NCI-H526 (cell line): ENCODE measurements around the gene TAF8.
A peak's percentile ranks its signal among the peaks of the same experiment; 100 is the strongest.
"Not testable (repeated sequence)": the region's sequence is repeated elsewhere in the genome, so short reads cannot be mapped to it uniquely, and the experiment has no call there.

ENCODE experiments used
- DNase-seq, 2 experiments: peaks; one replicate each; lab custom pipeline; 2025; lab: John Stamatoyannopoulos, UW

The TAF8 gene, protein sequence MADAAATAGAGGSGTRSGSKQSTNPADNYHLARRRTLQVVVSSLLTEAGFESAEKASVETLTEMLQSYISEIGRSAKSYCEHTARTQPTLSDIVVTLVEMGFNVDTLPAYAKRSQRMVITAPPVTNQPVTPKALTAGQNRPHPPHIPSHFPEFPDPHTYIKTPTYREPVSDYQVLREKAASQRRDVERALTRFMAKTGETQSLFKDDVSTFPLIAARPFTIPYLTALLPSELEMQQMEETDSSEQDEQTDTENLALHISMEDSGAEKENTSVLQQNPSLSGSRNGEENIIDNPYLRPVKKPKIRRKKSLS

DNA sequence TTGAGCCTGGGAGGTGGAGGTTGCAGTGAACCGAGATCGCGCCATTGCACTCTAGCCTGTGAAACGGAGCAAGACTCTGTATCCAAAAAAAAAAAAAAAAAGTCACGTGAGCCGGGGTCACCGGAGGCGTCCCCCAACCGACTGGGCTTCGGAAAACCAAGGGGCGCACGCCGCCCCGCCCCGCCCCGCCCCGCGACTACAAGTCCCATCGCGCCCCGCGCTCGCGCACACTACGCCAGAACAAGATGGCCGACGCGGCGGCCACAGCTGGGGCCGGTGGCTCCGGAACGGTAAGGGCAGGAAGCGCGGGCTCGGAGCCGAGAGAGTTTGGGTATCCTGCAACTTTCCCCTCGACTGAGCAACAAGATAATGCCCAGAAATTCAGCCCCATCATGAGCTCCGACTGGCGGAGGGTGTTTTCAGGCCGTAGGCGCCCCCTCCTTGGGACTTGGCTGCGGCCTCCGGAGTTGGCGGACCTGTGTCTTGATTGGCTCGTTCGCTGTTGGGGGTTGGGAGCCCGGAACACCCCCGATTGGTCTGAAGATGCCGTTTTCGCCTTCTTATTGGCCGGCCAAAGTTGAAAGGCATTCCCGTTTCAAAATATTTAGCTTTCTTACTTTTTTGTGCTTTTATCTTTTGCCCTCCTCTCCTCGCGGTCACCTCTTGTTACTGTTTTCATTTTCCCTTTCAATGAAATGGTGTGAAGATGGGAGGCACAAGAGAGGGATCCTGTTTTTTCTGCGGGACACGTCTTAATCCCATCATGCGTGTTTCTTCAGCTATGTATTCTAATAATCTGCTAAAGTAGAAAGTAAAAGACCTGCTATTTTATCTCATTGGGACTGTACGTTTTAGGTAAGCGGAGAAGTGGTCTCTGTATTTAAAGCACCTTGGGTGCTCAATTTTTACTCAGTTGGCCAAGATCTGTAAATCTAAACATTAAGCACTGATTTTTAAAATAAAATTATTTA is at the start of gene TAF8:
TAF8 (plus strand) TSS at position 228 of the 971 bp plus-strand sequence; CDS start at position 246, 18 bp downstream.
- DNase-seq, result peak; percentile 80 to 92

DNA sequence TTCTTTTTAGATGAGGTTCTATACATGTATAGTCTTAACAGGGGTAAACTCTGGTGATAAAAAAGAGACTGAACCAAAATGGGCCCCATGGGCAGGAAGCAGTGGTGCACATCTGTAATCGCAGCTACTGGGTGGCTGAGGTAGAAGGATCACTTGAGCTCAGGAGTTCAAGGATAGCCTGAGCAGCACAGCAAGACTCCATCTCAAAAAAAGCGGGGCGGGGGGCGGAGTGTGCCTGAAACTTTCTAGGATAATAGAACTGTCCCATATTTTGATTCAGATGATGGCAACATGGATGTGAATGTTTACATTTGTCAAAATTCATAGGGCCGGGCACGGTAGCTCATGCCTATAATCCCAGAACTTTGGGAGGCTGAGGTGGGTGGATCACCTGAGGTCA is 48.8 kb upstream of the TAF8 start:
- DNase-seq, result no peak

DNA sequence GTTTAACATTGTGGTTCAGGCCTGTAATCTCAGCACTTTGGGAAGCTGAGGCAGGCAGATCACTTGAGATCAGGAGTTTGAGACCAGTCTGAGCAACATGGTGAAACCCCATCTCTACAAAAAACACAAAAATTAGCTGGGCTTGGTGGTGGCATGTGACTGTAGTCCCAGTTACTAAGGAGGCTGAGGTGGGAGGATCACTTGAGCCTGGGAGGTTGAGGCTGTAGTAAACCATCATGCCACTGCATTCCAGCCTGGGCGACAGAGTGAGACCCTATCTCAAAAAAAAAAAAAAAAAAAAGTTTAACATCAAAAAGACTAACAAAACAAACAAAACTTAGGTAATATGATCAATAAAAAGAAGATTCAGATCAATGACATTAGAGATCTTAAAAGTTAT is 46.7 kb upstream of the TAF8 start:
- not testable (repeated sequence) for DNase-seq

DNA sequence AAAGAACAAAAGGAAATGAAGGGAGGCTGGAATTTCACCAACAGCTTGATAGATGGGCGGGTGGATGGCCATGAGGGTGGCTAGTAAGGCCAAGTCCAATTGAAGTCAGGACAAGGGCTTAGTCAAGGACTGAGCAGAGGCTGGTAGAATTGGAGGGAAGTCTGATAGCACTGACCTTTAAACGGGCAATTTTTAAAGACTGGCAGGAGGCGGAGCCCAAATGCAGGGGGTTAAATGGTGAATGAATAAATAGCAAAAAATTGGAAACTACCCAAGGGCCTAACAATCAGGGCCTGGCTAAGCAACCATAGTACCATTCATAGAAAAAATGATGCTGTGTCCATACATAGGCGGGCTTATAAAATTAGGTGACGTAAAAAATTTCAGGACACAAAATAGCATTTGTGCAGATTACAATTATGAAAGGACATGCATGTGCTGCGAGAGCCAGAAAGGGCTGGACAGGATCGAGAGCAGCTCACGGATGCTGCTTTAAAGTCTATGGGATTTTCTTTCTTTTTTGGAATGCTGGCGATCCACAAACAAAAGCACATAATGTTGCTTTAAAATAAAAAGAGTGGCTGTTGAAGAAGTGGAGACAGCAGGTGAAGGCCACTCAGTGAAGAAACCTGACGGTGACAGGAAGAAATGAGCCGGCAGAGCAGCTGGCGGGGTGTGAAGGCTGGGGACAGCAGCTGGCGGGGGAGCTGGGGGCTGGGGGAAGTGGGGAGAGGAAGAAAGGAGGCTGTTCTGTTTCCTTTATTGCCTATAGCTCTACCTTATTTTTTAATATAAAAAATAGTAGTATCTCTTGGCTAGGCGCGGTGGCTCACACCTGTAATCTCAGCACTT is 42.8 kb upstream of the TAF8 start:
- no peak for DNase-seq

DNA sequence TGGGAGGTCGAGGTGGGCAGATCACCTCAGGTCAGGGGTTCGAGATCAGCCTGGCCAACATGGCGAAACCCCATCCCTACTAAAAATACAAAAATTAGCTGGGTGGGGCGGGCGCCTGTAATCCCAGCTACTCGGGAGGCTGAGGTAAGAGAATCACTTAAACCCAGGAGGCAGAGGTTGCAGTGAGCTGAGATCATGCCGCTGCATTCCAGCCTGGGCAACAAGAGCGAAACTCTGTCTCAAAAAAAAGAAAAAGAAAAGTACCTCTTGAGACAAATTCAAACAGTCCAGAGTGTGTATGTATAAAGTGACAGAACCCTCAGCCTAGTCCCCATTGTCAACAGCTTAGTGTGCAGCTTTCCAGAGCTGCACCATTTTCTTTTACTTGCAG is 42.2 kb upstream of the TAF8 start:
- not testable (repeated sequence) for DNase-seq

DNA sequence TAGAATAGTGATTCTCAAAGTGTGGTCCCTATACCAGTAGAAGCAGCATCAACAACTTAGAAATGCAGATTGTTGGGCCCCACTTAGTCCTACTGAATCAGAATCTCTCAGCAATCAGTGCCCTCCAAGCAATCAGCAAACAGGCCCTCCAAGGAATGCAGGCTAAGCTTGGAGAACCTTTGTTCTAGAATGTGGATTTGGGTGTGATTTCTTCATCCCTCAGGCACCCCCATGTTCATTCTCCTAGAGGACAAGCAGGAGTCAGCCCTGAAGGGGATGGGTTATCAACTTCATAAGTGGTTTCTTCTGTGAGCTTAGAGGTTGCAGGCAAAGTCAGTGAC is 40.5 kb upstream of the TAF8 start:
- DNase-seq, result no peak

DNA sequence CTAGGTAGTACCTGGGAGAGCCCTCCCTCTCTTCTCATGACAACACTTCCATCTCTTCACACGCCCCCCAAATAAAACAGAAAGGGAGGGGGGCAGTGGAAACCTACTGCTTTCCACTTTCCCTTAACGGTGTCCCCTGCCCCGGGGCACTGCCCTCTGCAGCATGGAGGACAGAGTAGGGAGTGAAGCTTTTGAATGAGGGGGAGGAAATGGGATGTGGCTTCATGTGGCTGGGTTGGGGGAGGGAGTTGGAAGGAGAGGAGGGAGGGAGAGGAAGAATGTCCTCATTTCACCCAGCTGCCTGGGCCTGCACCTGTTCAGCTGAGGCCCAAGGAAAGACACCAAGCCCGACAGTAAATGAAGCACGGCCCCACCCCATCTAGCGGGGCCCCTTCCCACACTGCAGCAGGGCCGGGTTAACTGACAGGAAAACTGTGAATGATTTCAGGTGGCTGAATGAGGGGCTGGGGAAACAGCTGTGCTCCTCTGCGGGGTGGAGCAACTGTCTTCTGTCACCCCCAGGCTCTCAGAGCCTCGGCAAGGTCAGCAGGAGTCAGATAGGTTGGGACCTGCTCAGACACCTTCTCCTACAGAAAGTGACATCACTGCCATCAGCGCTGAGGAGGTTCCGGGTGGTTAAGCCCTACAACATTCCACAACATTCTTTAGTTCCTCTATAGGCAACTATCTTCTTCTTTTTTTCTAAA is 40.0 kb upstream of the TAF8 start:
- peak; percentile 5 to 34 for DNase-seq

DNA sequence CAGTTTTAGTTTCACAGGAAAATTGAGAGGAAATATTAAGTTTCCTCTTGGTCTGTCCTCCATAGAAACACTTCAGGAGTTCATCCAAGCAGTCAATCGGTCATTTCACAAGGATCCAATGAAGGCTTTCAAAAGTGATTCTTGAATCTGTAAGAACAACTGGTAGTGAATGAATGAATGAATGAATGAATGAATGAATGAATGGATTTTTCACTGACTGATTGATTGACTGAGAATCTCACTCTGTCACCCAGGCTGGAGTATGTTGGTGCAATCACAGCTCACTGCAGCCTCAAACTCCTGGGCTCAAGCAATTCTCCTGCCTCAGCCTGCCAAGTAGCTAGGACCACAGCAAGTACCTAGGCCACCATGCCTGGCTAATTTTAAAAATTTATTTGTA is 39.4 kb upstream of the TAF8 start:
- DNase-seq, result no peak

DNA sequence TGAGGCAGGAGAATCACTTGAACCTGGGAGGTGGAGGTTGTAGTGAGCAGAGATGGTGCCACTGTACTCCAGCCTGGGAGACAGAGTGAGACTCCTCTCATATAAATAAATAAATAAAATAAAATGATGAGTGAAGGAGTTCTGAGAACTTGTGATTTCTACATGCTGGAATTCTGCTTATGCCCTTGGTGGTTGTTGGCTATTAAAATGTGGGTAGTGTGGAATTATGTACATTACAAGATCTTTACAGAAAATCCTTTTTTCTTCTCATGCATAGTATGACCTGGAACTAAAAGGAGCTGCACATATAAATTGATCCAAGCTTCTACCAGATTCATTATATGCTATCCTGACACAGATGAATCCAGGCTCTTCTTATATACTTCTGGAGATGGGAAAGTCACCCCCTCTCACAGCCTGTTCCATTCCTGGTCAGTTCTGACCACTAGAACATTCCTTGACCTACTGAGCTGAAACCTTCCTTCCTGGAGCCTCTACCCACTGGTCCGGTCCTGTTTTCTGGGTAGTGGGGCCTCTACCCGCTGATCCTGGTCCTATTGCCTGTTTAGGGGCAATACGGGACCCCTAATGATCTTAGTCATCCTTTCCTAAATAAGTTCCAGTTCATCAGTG is 37.7 kb upstream of the TAF8 start:
- no peak for DNase-seq

DNA sequence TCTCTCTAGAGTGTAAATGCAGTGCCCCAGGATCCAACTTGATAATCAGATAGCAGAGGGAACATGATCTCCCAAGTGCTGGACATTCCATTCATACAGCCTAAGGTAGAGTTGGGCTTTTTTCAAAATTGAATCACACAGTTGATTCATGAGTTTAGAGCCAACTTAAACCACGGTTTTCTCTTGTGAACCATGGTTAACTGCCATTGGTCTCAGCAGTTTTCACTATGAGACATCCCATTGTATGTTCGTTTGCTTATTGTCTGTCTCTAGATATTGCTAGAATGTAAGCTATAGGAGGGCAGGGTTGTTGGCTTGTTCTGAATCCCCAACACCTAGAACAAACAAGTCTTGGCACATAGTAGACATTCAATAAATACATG is 37.2 kb upstream of the TAF8 start:
- DNase-seq, result no peak

DNA sequence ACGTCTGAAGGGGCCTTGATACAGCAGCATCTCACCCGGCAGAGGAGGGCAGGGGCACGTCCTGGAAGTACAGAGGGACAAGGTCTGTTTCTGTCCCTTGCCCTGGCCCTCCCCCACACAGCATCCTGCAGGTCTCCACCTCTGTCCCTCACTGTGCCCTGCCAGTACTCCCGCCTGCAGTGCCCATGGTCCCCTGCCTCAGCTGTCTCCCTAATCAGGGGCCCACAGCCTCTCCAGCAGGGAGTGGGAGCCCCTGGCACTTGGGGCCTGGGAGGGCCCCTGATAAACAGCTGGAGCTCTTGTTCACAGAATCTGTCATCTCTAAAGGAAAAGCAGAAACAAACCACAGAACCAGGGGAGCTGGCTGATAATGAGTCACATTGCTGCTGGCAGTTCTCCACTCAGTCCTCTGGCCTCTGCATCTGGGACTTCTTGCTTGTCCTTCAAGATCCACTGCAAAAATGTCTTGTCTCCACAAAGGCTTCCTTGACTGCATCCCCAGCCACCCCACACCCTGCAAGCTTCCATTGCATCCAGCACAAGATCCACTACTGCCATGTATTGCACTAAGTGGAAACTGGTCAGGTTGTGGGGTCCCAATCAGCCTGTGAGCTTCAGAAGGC is 33.2 kb upstream of the TAF8 start:
- no peak for DNase-seq

DNA sequence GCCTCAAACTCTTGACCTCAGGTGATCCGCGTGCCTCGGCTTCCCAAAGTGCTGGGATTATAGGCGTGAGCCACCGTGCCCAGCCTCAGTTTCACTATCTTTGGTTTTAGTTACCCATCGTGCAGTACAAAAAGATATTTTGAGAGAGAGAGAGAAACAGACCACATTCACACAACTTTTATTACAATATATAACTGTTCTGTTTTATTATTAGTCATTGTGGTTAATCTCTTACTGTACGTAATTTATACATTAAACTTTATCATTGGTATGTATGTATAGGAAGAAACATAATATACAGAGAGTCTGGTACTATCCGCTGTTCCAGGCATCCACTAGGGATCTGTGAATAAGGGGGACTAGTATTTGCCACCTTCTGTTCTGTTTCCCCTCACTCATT is 29.4 kb upstream of the TAF8 start:
- DNase-seq, result no peak

DNA sequence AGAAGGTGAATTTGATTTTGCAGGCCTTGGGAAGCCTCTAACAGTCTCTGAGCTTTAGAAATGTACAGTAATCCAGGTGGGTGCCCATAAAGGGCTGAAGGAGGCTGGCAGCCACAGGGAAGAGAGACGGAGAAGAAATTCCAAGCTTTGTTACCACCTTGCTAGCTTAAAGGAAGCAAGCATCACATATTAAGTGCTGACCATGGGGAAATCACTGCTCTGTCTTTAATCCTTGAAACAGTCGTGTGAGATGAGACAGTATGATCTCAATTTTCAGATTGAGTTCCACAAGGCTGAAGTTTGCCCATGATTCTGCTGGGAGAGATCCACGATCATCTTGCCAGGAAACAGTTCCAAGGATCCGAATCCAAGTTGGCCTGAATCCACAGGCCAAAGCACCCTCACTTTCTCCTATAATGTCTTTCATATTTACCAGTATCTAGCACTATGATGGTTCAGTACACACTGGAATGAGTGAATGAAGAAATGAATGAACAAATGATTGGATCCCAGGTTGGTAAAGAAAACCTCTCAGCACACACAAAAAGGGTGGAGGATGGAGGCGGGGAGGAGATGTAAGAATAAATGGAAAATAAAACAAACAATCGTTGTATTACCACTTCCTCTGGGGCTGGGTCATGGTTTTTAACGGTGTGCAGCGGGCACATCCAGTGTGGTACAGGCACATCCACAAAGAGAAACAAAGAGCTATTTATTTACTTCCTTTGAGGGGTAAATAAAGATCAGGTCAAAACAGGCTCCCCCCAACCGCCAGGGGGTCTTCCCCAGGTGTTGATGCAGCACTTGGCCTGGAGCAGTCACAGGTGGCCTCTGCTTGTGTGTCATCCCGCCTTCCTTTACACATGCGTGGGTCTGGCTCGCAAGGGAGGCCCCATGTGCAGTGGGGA is 28.2 kb upstream of the TAF8 start:
- DNase-seq, result no peak

DNA sequence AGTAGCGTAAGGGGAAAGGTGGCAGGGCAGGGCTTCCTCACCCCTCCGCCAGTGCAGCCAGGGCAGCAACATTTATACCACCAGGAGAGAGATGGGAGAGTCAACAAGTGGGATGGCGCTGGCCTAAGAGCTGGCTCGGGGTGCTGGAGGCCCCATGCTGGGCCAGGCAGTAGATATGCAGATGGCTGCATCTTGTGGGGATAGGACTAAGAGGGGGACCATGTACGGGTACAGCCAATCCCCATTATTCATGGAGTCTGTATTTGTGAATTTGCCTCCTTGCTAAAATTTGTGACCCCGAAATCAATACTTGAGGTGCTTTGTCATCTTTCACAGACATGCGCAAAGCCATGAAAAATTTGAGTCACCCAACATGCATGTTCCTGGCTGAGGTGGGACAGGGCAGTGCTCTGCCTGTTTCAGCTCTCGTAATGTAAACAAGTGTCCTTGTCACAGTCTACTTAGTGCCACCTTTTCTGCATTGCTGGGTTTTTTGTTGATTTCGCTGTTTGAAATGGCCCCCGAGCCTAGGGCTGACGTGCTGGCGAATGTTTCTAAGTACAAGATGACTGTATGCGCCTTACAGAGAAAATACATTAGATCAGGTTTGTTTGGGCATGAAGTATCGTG is 27.5 kb upstream of the TAF8 start:
- DNase-seq, result no peak

DNA sequence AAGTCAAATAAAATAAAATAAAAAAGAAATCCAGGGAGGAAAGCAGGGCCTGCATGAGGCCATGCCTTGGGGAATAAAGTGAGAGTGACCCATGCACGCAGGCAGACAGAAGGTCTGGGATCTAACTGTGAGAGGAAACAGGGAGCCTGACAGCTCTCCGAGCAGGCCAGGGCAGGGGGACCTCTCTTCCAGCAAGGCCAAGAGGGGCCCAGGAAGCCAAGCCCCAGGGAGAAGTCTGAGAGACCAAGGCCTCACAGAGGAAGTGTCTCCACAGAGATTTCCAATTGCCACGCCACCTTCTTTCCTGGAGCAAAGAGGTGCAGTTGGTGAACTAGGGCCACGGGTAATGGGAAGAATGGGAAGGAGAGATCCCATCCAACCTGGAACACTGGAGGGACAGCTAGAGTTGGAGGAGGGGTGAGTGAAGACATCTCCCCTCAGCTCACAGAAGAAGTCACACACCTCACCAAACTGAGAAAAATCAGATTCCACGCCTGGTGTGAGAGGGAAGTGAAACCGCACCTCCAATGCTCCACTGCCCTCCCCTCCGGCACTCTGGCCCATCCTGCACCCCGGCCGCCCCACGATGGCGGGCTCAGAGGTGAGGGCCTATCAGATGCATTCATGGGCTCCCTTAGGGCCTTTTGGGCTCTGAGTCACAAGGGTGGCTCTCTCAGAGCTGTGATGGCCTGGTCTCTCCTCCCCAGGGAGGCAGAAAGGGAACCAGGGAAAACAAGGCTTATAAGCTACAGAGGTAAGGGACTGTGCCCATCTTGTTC is 25.1 kb upstream of the TAF8 start:
- no peak for DNase-seq

DNA sequence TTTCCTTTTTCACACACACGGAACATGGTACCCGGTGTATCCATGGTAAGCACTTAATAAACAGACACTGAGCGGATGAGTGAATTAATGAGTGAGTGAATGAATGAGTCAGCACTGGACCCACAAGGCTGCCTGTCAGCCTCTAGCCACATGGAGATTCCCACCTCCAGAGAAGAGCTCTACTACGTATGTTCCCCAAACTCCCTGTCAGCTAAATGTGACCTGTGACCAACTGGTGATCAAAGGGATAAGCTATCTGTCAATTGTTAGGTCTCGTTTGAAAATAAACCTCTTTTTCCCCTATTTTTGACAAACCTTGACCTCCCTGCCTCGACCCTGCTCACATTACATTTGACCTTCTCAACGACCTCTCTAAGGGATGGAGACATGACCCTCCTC is 24.5 kb upstream of the TAF8 start:
- no peak for DNase-seq

DNA sequence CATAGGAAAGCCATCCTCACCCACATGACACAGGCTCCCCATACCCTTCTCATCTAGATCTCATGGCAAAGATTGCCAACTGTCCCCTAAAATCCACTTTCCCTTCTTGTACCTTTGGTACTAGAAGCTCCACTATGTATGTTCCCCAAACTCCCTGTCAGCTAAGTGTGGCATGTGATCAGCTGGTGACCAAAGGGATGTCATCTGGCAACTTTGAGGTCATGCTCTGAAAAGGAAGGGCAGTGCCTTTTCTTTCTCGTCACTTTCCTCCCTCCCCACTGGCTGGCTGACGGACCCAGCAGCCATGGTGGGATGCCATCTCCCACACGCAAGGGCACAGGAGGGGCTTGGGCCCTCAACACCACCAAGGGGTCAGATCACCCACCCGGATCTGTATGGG is 23.8 kb upstream of the TAF8 start:
- no peak for DNase-seq

DNA sequence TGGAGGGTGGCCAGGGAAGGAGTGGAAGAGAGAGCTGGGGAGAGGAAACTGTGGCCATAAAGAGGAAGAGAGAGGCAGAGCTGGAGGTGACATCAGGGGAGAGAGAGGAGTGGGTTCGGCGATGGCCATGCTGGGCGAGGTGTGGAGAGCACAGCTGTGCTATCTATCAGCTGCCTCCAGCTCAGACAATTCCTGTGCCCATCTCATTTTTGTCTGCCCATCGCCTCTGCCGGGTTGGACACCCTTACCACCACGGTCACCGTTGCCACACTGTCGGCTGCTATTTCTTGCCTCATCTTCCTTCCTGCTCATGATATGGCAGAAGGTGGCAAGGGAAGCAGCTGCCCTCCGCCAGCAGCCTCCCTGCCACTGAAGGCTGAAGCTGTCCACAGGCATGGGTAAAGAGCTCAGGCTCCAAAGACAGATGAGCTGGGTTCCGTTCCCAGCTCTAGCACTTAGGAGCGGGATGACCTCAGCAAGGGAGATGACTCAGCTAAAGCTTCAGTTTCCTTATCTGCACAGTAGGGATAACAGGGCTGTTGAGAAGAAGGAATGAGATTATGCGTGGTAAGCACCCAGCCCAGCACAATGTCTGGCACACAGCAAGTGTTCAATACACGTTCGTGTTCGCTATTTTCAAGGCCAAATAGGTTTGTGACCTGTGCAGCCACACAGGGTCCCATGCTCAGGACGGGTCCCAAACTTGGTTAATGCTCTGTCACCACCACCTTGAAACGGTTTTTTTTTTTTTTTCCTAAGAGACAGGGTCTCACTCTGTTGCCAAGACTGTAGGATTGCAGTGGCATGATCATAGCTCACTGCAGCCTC is 21.9 kb upstream of the TAF8 start:
- DNase-seq, result no peak
